ENCODE results near the gene PDE7B.
"Not testable (repeated sequence)": the region's sequence is repeated elsewhere in the genome, so short reads cannot be mapped to it uniquely, and the experiment has no call there.

The PDE7B gene

GRCh38 chr6:136216503-136217401 is 365.3 kb downstream of the PDE7B start:
- Histone ChIP-seq H3K27me3 (ENCODE audit: insufficient read depth, low read length, poor library complexity) (no peaks in the 10 kb centered on the region), H2BK15ac (replicated peaks; ENCODE audit: low read depth) (no peak overlapping the region), H3K79me2 (ENCODE audit: control insufficient read depth, insufficient read depth, low read length) (no peaks in the 10 kb centered on the region), H3K23ac (ENCODE audit: low read length) (no peak overlapping the region), H2BK120ac (ENCODE audit: low read depth, low read length) (no peak overlapping the region), H3K56ac (ENCODE audit: low read length) (no peak overlapping the region), H2BK5ac (ENCODE audit: low read length) (no peak overlapping the region), H2AK5ac (ENCODE audit: low read length) (no peak overlapping the region), H3K36me3 (ENCODE audit: control insufficient read depth, insufficient read depth, low read length) (no peaks in the 10 kb centered on the region), H3K27ac (ENCODE audit: low read depth, low read length) (no peak overlapping the region), H3K4ac (ENCODE audit: low read depth, low read length) (no peak overlapping the region), H3K4me2 (ENCODE audit: low read length) (no peak overlapping the region), H3K18ac (ENCODE audit: low read length) (no peak overlapping the region), H3K79me1 (ENCODE audit: low read length) (no peaks in the 10 kb centered on the region), H4K8ac (ENCODE audit: low read depth, low read length) (no peak overlapping the region), H3K4me3 (ENCODE audit: low read length) (no peak overlapping the region), H4K5ac (ENCODE audit: low read length) (no peak overlapping the region), H3K4me1 (ENCODE audit: control insufficient read depth, low read depth, low read length) (no peaks in the 10 kb centered on the region), H3K9ac (ENCODE audit: low read length) (no peak overlapping the region)
- DNase-seq: no peak
- WGBS (ENCODE audit: extremely low coverage, insufficient coverage, low lambda C conversion rate): no CpG with 5 or more reads among the region's 10 CpGs

- not testable (repeated sequence) for H4K8ac ChIP-seq (ENCODE audit: low read depth, low read length); H3K79me2 ChIP-seq (ENCODE audit: control insufficient read depth, insufficient read depth, low read length); H3K56ac ChIP-seq (ENCODE audit: low read length); H3K36me3 ChIP-seq (ENCODE audit: control insufficient read depth, insufficient read depth, low read length); H3K4me1 ChIP-seq (ENCODE audit: control insufficient read depth, low read depth, low read length); H3K18ac ChIP-seq (ENCODE audit: low read length); H2AK5ac ChIP-seq (ENCODE audit: low read length); H3K4me3 ChIP-seq (ENCODE audit: low read length); H2BK5ac ChIP-seq (ENCODE audit: low read length); H3K27me3 ChIP-seq (ENCODE audit: insufficient read depth, low read length, poor library complexity); H2BK15ac ChIP-seq (replicated peaks; ENCODE audit: low read depth); H3K23ac ChIP-seq (ENCODE audit: low read length); H3K4ac ChIP-seq (ENCODE audit: low read depth, low read length); H3K9ac ChIP-seq (ENCODE audit: low read length); H3K79me1 ChIP-seq (ENCODE audit: low read length); H2BK120ac ChIP-seq (ENCODE audit: low read depth, low read length); H3K27ac ChIP-seq (ENCODE audit: low read depth, low read length); H3K4me2 ChIP-seq (ENCODE audit: low read length); H4K5ac ChIP-seq (ENCODE audit: low read length); DNase-seq
- WGBS (ENCODE audit: extremely low coverage, insufficient coverage, low lambda C conversion rate): no CpG with 5 or more reads among the region's 4 CpGs
Observed at GRCh38 chr6:136224974-136225373, 373.5 kb downstream of the PDE7B start.

GRCh38 chr6:136225496-136225895 is 374.0 kb downstream of the PDE7B start:
- no peak overlapping the region for H4K8ac ChIP-seq (ENCODE audit: low read depth, low read length)
- H3K9ac ChIP-seq (ENCODE audit: low read length): no peak overlapping the region
- no peaks in the 10 kb centered on the region for H3K4me1 ChIP-seq (ENCODE audit: control insufficient read depth, low read depth, low read length)
- H3K79me2 ChIP-seq (ENCODE audit: control insufficient read depth, insufficient read depth, low read length): no peaks in the 10 kb centered on the region
- peak; percentile 6 for DNase-seq
- no peaks in the 10 kb centered on the region for H3K36me3 ChIP-seq (ENCODE audit: control insufficient read depth, insufficient read depth, low read length)
- H2AK5ac ChIP-seq (ENCODE audit: low read length): no peak overlapping the region
- WGBS (ENCODE audit: extremely low coverage, insufficient coverage, low lambda C conversion rate): no CpG with 5 or more reads among the region's 5 CpGs
- no peak overlapping the region for H3K4me3 ChIP-seq (ENCODE audit: low read length)
- H3K18ac ChIP-seq (ENCODE audit: low read length): no peak overlapping the region
- no peaks in the 10 kb centered on the region for H3K79me1 ChIP-seq (ENCODE audit: low read length)
- no peak overlapping the region for H2BK120ac ChIP-seq (ENCODE audit: low read depth, low read length)
- no peak overlapping the region for H3K56ac ChIP-seq (ENCODE audit: low read length)
- no peak overlapping the region for H4K5ac ChIP-seq (ENCODE audit: low read length)
- no peak overlapping the region for H3K4me2 ChIP-seq (ENCODE audit: low read length)
- no peak overlapping the region for H2BK15ac ChIP-seq (replicated peaks; ENCODE audit: low read depth)
- no peak overlapping the region for H2BK5ac ChIP-seq (ENCODE audit: low read length)
- H3K23ac ChIP-seq (ENCODE audit: low read length): no peak overlapping the region
- H3K27me3 ChIP-seq (ENCODE audit: insufficient read depth, low read length, poor library complexity): no peaks in the 10 kb centered on the region
- no peak overlapping the region for H3K4ac ChIP-seq (ENCODE audit: low read depth, low read length)
- no peak overlapping the region for H3K27ac ChIP-seq (ENCODE audit: low read depth, low read length)

- no CpG with 5 or more reads among the region's 12 CpGs for WGBS (ENCODE audit: extremely low coverage, insufficient coverage, low lambda C conversion rate)
- no peak overlapping the region for H3K9ac ChIP-seq (ENCODE audit: low read length)
Observed at GRCh38 chr6:136226027-136226673, 374.6 kb downstream of the PDE7B start.

GRCh38 chr6:136226674-136227377 is 375.3 kb downstream of the PDE7B start:
- no CpG with 5 or more reads among the region's 4 CpGs for WGBS (ENCODE audit: extremely low coverage, insufficient coverage, low lambda C conversion rate)
- H2BK5ac ChIP-seq (ENCODE audit: low read length): no peak overlapping the region
- no peak overlapping the region for H3K4me3 ChIP-seq (ENCODE audit: low read length)

More at GRCh38 chr6:136226027-136226673, 374.6 kb downstream of the PDE7B start:
- Histone ChIP-seq H4K8ac (ENCODE audit: low read depth, low read length) (no peak overlapping the region), H3K4me2 (ENCODE audit: low read length) (no peak overlapping the region), H2BK5ac (ENCODE audit: low read length) (no peak overlapping the region), H3K4me3 (ENCODE audit: low read length) (no peak overlapping the region), H3K79me1 (ENCODE audit: low read length) (no peaks in the 10 kb centered on the region), H2AK5ac (ENCODE audit: low read length) (no peak overlapping the region), H3K23ac (ENCODE audit: low read length) (no peak overlapping the region), H3K27me3 (ENCODE audit: insufficient read depth, low read length, poor library complexity) (no peaks in the 10 kb centered on the region), H3K4me1 (ENCODE audit: control insufficient read depth, low read depth, low read length) (no peaks in the 10 kb centered on the region), H2BK120ac (ENCODE audit: low read depth, low read length) (no peak overlapping the region), H4K5ac (ENCODE audit: low read length) (no peak overlapping the region), H3K79me2 (ENCODE audit: control insufficient read depth, insufficient read depth, low read length) (no peaks in the 10 kb centered on the region), H3K4ac (ENCODE audit: low read depth, low read length) (peak overlapping the region; percentile 36), H3K56ac (ENCODE audit: low read length) (no peak overlapping the region), H3K27ac (ENCODE audit: low read depth, low read length) (no peak overlapping the region), H3K36me3 (ENCODE audit: control insufficient read depth, insufficient read depth, low read length) (no peaks in the 10 kb centered on the region), H2BK15ac (replicated peaks; ENCODE audit: low read depth) (no peak overlapping the region), H3K18ac (ENCODE audit: low read length) (no peak overlapping the region)
- peak; percentile 45 for DNase-seq

More at GRCh38 chr6:136226674-136227377, 375.3 kb downstream of the PDE7B start:
- no peak overlapping the region for H3K56ac ChIP-seq (ENCODE audit: low read length)
- H3K9ac ChIP-seq (ENCODE audit: low read length): no peak overlapping the region
- no peak overlapping the region for H3K23ac ChIP-seq (ENCODE audit: low read length)
- H4K8ac ChIP-seq (ENCODE audit: low read depth, low read length): no peak overlapping the region
- no peaks in the 10 kb centered on the region for H3K27me3 ChIP-seq (ENCODE audit: insufficient read depth, low read length, poor library complexity)
- no peaks in the 10 kb centered on the region for H3K36me3 ChIP-seq (ENCODE audit: control insufficient read depth, insufficient read depth, low read length)
- no peak overlapping the region for H2BK120ac ChIP-seq (ENCODE audit: low read depth, low read length)
- no peaks in the 10 kb centered on the region for H3K79me1 ChIP-seq (ENCODE audit: low read length)
- no peaks in the 10 kb centered on the region for H3K79me2 ChIP-seq (ENCODE audit: control insufficient read depth, insufficient read depth, low read length)
- H2AK5ac ChIP-seq (ENCODE audit: low read length): no peak overlapping the region
- peak overlapping the region; percentile 36 for H3K4ac ChIP-seq (ENCODE audit: low read depth, low read length)
- no peak overlapping the region for H2BK15ac ChIP-seq (replicated peaks; ENCODE audit: low read depth)
- no peak overlapping the region for H4K5ac ChIP-seq (ENCODE audit: low read length)
- H3K4me2 ChIP-seq (ENCODE audit: low read length): no peak overlapping the region
- no peaks in the 10 kb centered on the region for H3K4me1 ChIP-seq (ENCODE audit: control insufficient read depth, low read depth, low read length)
- no peak overlapping the region for H3K18ac ChIP-seq (ENCODE audit: low read length)
- no peak for DNase-seq
- no peak overlapping the region for H3K27ac ChIP-seq (ENCODE audit: low read depth, low read length)
